ENCODE measurements around the gene SMARCA2.

- TF ChIP-seq, protein P1, sequence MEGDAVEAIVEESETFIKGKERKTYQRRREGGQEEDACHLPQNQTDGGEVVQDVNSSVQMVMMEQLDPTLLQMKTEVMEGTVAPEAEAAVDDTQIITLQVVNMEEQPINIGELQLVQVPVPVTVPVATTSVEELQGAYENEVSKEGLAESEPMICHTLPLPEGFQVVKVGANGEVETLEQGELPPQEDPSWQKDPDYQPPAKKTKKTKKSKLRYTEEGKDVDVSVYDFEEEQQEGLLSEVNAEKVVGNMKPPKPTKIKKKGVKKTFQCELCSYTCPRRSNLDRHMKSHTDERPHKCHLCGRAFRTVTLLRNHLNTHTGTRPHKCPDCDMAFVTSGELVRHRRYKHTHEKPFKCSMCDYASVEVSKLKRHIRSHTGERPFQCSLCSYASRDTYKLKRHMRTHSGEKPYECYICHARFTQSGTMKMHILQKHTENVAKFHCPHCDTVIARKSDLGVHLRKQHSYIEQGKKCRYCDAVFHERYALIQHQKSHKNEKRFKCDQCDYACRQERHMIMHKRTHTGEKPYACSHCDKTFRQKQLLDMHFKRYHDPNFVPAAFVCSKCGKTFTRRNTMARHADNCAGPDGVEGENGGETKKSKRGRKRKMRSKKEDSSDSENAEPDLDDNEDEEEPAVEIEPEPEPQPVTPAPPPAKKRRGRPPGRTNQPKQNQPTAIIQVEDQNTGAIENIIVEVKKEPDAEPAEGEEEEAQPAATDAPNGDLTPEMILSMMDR (IDR thresholded peaks at IDR 0.05; ENCODE audit: insufficient read depth, low read length, poor library complexity, severe bottlenecking): no peak
- no peak for TF ChIP-seq EZH2phosphoT487 (conservative IDR thresholded peaks at IDR 0.05; ENCODE audit: low read length)
Observed at GRCh38 chr9:2055203-2055658, 40.1 kb downstream of the SMARCA2 start.

All from SU-DHL-6 (cell line).